SK-N-MC (cell line): Measurements from ENCODE around the gene PLK3.

ENCODE experiments used
- EZH2 ChIP-seq: fragments of 200-600 bp; sonication (generic); IDR thresholded peaks from one replicate; pipeline ENCODE4 v1.6.1; 2017; ENCODE audit warnings: antibody characterized with exemption
- POLR2AphosphoS5 ChIP-seq: IDR thresholded peaks from 2 replicates; pipeline ENCODE4 v1.6.1; 2012; ENCODE audit warnings: mild to moderate bottlenecking, low read depth, low read length, borderline replicate concordance

DNA sequence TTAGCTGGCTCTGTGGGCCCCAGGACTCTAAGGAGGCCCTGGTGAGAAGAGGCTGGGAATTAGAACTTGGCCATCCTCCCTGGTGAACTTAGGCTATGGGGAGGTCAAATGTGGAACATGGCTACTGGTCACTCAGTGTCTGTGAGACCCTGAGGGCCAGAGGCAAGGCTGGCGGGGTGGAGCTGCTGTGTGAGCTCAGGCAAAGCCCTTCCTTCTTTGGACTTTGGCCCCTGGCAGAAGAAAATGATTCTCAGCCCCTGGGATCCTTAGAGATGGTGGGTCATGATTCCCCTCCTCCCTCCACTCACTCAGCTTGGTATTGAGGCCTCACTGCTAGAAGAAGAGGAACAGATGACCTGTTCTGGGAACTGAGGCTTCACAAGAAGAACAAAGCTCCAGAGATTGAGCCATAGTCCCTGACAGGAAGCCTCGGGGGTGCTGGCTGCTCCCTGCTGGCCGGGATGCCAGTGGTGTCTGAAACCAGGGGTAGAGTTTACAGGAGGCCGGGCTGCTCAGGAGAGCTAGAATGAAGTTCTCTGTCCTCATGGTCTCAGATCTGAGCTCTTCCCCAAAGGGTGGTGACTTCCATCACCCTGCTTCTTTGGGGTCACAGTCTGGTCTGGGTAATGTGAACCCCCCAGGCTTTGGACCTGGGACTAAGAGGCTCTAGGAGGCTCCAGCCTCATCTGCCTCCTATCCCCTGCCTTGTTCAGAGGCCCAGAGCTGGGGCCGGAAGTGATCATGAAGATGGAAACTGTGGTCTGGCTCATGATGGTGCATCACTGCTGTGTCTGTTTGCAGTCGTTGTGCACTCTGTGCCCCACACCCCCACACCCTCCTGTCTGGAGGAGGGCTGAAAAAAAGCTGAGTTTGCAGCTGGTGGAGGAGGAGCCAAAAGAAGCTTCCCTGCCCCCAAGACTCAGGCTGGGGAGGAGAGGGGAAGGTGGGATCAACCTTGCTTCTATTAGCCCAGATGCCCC, 9.1 kb downstream of the PLK3 start:
- no peak for TF ChIP-seq EZH2
- TF ChIP-seq POLR2AphosphoS5 = peak; percentile 23; the same call in 1 of the 2 replicates
